GM19372 (cell line): ENCODE data around the gene GGA2.
"Not testable (repeated sequence)": the region's sequence is repeated elsewhere in the genome, so short reads cannot be mapped to it uniquely, and the experiment has no call there.

Experiments
- ATAC-seq: cut with Tn5 transposase; IDR thresholded peaks from one replicate; pipeline ENCODE4 v1.9.1; 2021; ENCODE audit warnings: mild to moderate bottlenecking, low read depth, moderate library complexity; ENCODE audit not compliant: unreplicated experiment

Gene GGA2

DNA sequence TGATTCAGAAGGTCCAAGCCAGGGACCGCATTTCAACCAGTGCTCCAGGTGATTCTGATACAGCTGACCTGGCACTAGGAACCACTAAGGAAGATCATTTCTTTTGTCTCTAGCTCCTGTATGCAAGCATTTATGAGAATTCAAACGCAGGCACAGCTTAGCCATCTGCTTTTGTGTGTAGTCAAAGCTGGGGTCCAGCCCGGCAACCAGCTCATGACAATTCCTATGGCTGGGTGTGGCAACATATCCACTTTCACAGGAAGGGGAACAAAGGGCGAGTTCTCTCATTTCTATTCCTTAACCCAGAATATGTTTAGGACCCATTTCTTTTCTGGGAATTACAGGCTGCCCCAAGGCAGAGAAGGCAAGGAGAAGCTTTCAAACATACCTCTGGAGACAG is 30.0 kb downstream of the GGA2 start:
- ATAC-seq: no peak

DNA sequence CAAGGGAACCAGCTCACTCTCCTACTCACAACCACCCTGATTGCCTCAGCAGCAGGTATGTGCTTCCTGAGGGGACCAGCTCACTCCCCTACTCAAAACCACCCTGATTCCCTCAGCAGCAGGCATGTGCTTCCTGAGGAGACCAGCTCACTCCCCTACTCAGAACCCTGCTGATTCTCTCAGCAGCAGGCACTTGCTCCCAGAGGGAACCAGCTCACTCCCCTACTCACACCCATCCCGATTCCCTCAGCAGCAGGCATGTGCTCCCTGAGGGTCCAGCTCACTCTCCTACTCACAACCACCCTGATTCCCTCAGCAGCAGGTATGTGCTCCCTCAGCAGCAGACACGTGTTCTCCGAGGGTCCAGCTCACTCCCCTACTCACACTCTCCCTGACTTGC is 31.2 kb downstream of the GGA2 start:
- ATAC-seq: no peak

DNA sequence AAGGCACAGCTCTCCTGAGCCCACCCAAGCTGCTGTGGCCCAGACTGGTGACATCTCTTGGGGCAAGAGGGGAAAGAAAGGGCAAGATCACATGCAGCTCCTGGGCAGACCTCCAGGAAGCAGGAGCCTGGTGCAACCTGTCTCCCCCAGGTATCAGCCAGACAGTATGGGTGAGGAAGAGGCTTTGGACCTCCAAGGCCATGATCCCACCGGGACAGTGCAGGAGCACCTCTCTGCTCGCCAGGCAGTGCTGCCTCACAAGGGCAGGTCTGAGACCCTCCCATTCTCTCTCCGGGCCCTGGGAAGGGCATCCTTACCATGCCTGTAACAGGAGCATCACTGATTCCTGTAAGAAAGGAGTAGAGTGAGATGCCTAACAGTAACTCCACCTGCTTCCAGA is 31.7 kb downstream of the GGA2 start:
- no peak for ATAC-seq

DNA sequence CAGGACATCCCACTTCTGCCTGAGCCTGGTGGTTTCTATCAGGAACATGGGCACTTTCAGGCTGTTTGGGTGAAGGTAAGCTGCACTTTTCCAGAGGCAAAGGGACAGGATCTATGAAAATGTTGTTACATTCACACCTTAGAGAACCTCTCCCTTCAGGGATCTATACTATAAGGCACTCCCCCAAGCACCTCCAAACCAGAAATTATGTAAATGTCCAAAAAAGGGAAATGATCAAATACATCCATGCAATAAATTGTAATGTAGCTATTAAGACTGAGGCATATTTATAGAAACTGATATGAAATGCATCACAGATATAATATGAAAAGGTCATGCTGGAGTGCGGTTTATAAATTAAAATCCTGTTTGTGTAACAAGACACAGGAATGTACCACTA is 34.0 kb downstream of the GGA2 start:
- no peak for ATAC-seq

DNA sequence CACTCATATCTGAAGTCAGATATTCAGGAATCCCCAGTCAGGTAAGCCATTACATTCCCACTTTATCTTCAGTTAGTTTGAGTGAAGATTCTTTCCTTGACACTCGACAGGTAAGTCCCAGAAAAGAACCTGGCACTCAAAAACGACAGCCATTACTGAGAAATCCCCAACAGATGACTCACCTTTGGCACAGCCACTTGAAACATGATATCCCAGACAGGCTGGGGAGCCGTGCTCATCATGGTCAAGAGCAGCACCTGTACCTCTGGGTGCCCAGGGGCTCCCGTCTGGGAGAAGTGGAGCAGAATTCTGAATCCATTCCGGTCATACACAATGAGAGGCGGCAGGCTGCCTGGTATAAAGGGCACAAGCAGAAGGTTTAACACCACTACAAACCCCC is 40.5 kb downstream of the GGA2 start:
- no peak for ATAC-seq

DNA sequence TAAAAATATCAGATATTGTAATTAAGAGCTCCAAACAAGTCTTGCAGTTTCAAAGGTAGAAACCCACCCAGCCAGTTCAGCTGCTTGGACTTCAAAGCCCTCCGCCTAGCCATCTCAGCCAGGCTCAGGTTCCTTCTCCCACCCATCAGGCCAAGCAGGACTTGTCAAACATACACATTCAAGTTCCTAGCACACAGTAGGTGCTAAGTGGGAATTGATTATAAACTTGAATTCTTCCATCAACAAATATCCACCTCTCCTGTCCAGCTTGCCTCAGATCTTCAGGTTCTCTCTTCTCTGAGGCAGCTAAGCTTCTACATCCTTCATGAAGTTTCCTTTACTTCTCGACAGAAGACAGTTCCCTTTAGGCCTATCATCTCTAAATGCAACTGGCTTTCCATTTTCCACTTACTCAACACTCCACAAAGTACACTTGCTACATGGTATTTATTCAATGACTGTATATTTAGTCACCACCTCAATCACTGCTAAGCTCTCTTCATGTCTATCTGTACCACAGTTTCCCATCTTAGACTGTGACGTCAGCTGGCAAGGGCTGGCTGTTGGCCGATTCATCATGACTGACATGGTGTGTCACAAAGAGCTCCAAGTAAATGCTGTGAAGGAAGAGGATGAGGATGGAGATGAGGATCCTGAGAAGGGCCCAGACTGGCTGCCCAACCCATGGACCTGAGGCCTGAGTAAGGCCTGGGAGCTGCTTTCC is 44.0 kb downstream of the GGA2 start:
- no peak for ATAC-seq

DNA sequence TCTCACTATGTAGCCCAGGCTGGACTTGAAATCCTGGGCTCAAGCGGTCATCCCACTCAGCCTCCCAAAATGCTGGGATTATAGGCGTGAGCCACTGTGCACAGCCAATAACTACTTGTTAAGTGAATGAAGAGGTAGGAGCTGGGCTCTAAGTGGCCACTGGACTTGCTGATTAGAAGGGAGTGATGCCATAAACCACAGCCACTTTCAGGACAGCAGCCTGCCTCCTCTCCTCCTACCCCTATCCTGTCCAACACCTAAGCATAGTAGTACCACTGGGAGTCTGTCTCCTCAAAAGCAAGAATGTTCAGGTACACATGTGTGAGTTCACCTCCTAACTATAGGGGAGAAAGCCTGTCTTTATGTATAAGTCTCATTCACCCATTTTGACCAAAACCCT is 45.1 kb downstream of the GGA2 start:
- no peak for ATAC-seq

DNA sequence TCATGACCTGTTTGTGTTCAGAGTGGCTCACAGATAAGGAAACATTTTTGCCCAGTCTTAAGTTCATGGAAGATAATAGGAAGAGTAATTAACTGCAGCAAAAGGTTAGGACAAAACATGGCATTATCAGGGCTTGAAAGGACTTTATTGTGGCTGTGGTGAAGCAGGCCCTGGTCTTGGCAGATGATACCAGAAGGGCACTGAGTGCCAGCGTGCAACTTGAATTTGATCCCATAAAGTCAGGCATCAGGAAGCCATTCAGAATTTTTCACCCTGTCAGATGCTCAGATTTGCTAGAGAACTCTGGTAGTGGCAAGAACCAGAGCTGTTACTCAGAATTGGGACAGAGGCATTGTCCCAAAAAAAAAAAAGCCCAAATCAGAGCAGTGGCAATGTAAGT is 46.1 kb downstream of the GGA2 start:
- no peak for ATAC-seq

DNA sequence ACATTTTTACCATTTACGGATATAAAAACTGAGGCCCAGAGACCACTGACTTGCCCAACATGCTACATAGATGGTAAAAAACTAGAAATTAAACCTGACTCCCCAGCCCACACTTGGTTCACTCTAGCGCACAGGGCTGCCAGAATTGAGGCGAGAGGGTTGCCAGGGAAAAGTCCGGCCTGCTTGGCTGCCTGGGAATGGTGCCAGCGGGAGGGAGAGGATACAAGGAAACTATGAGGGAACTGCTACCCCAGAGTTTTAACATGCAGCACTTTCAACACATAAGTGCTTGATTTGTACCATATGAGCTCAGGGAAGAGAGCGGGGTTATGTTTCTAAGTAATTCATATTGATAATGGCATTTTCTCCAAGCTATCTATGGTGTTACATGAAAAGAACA is 47.3 kb downstream of the GGA2 start:
- not testable (repeated sequence) for ATAC-seq

DNA sequence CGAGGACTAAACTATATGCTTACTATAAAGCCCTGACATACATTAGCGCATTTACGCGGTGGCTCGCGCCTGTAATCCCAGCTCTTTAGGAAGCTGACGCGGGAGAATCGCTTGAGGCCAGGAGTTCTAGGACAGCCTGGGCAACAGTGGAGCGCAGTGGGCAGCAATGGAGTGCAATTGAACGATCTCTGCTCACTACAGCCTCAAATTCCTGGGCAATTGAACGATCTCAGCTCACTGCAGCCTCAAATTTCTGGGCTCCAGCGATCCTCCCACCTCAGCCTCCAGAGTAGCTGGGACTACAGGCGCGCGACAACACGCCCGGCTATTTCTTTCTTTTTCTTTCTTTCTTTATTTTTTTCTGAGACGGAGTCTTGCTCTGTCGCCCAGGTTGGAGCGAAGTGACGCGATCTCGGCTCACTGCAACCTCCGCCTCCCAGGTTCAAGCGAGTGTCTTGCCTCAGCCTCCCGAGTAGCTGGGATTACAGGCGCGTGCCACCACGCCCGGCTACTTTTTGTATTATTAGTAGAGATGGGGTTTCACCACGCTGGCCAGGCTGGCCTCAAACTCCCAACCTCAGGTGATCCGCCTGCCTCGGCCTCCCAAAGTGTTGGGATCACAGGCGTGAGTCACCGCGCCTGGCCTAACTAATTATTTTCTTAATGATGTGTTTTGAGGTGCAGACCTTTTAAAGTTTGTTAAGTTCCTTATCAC is 56.8 kb downstream of the GGA2 start:
- ATAC-seq: no peak

DNA sequence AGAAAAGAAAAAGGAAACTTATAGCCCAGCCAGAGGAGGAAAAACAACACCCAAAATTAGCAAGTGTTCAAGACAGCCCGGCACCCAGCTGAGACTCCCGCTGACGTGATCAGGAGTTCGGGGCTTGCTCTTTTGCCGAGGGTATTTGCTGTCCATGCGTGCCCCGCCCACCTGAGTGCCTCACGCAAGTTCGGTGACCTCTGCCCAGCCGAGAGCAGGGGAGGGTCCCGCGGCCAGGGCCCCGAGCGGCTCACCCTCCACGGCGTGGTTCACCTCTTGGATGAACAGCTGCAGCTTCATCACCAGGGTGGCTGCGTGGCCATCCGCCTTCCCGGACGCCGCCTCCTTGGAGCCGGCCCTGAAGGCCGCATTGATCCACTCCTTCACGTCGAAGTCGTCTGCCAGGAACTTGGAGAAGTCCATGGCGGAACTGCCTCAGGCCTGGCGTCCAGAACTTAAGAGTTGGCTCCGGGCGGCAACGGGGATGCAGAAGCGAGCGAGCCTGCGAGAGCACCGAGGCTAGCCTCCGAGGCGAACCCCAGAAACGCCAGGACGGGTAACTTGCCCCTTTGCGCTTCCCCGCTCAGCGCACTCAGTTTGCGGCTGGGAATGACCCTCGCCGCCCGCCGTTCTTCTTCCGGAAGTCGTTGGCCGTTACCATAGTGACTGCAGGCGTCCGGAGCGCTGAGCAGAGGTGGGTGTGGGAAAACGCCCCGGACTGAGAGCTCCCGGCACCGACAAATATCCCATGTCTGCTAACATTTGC is 57.5 kb downstream of the GGA2 start, which contains the start of gene COG7:
TSS of gene COG7 (minus strand) at position 618 of the 766 bp plus-strand sequence. CDS start at position 423, 195 bp downstream.
- peak; percentile 88 for ATAC-seq

DNA sequence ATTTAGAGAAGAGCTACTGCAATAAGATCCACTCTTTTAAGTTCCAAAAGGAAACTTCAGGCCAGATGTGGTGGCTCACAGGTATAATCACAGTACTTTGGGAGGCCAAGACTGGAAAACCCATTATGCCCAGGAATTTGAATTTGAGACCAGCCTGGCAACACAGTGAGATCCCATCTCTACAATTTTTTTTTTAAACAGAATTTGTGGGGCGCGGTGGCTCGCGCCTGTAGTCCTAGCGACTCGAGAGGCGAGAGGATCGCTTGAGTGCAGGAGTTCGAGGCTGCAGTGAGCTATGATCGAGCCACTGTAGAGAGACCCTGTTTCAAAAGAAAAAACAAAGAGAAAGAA is 58.1 kb downstream of the GGA2 start:
- no peak for ATAC-seq

DNA sequence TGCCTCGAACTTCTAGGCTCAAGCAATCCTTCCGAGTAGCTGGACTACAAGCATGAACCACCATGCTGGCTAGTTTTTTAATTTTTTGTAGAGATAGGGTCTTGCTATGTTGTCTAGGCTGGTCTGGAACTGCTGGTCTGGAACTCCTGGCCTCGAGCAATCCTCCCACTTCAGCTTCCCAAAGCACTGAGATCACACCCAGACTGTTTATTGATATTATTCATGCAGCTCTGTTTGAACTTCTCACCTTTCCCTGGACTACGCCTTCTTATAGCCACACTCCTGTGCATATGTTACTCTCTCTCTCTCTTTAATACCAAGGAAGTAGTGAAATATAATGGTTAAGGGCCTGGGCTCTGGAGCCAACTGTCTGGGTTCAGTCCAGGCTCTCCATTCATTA is 61.9 kb downstream of the GGA2 start:
- no peak for ATAC-seq

DNA sequence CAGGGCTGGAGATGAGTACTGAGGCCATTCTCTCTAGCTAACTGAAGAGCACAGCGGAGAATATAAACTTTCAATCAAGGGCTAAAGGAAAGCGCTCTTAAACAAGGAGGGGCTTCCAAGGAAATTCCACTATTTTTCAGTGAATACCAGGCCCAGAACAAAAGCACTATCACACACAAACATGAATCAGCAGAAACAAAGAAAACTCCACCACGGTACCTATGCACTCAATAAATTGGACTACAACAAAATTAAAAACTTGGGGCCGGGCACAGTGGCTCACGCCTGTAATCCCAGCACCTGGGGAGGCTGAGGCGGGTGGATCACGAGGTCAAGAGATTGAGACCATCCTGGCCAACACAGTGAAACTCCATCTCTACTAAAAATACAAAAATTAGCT is 72.8 kb downstream of the GGA2 start:
- ATAC-seq: not testable (repeated sequence)

DNA sequence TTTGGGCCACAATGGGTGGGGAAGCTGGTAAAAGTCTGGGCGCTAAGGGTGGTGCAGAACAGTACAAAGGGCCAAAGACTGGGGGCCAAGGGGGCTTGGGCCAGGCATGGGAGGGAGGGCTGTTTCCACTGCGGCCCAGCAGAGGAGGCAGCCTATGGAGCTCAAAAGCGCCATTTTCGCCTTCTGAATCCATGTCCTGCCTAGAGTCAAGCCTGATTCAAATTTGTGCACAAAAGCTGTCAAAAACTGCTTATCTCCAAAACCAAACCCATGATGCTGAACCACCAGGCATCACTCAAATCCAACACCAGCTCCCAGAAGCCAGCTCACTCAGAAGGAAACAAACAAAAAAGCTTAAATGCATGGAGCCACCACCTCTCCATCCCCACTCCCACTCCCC is 73.3 kb downstream of the GGA2 start:
- no peak for ATAC-seq

DNA sequence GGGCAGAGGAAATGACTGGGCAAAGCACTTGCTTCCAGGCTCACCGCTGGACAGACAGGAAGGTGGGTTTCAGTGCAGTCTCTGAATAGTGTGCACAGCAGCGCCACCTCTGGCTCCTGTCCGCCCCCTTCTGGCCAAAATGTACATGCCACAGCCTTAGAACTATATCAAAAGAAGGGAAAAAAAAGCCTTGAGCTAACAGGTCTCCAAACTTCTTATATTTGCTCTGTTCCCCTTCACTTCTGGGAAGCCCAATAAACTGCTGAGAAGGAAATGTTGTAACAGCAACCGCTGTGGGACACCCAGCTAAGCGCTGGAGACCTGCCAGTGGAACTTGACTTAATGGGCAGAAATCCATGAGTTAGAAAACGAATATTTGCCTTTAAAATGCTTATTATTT is 74.8 kb downstream of the GGA2 start:
- ATAC-seq: no peak

DNA sequence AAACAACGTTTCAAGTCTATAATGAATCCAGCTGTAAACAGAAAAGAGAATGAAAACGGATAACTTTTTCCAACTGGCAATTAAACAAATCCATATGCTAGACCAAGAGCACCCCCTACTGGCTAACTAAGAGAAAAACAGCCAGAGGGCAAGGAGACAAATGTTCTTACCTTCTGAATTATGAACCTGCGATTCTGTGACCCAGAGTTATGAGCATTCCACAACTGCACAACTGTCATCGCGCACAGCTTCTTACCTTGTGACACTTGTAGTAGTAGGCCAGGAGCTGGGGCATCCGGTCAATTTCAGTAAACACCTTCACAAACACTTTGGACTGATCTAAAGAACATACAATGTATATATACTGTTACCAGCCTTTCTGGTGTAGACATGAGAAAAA is 75.9 kb downstream of the GGA2 start:
- ATAC-seq: no peak

DNA sequence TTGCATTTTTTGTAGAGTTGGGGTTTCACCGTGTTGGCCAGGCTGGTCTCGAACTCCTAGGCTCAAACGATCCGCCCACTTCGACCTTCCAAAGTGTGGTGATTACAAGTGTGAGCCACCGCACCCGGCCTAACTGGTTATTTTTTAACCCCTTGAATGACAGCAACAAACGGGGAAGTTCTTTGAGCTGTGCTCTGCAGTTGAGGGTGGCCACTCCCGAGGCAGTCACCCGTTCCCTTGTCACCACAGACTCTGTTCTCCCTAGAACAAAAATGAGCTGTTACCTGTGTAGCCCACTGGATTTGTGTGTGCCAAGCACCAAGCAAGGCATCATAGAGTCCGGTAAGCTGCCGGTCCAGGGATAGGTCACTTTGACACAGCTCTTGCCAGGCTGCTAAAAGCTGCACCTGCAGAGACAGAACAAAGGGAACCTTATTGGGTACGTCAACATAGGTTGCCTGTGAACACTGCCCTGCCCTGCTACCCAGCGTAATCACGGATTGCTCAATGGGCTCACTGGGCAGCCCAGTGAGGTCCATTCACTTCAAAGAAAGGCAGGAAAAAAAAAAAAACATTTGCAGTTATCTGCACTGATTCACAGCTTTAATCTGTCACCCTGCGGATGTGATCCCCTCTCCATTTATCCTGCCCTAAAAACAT is 76.9 kb downstream of the GGA2 start:
- ATAC-seq: no peak

DNA sequence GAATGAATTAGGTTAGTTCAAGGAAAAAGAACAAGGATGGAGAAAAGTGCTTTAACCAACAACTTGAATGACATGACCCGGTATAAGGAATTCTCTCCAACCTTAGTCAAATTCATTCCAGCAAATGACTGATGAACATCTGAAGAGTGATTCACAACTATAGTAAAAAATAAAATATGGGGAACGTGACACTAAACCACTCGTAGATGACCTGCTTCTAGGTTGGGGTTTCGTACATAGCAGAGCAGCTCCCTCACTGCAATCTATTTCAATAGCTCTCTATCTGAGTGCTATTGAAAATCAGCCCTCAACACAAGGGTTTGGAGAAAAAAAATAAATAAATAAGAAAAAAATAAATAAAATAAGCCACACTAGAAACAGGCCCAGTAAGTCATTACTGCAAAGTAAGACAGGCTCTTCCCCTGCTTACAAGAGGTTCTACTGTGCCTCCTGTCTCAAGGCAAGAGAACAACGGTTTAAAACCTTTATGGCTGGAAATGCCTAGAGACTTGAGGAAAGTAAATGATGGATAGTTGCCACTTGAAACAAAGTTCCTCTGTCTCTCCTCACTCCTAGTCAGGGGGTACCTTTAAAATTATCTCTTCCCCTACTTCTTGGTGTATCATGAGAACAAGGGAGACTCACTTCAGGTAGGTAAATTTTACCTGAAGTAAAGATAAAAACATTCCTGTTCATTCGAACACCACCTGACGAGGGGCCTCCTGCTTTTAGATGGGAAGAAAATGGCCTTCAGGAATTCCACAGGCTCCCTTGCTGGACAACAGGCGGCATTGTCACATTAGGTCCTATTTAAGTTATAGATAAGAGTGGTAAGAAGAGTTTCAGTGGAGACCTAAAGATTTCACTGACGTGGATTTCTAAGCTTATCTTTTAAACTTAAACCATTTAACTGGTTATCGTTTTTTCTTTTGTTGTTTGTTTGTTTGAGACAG is 77.8 kb downstream of the GGA2 start:
- no peak for ATAC-seq

DNA sequence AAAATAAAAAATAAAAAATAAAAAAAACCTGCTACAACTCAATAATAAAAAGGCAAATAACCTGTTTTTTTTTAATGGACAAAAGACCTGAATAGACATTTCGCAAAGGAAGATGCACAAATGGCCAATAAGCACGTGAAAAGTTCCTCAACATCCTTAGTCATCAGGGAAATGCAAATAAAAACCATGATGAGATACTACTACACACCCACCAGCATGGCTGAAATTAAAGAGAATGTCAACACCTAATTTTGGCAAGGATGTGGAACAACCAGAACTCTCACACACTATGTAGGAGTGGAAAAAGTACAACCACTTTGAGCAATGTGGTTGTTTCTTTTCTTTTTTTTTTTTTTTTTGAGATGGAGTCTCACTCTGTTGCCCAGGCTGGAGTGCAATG is 81.9 kb downstream of the GGA2 start:
- ATAC-seq: no peak
